Measurements from ENCODE around the gene TAF1C. TPM values are rescaled to one million over a fixed set of nuclear protein-coding genes. Genes with fewer than 3 reads are reported as not detected.

TAF1C gene
- total RNA-seq, 1 donor from 2014 or later: 94.7 TPM

- peak overlapping the region; percentile 9 for H3K27ac Mint-ChIP-seq
- TF ChIP-seq CTCF (IDR thresholded peaks at IDR 0.05; ENCODE audit: unreplicated experiment): peak; percentile 76
- peak; percentile 47 for DNase-seq (ENCODE audit: low spot score, unreplicated experiment)
- H3K36me3 Mint-ChIP-seq (ENCODE audit: insufficient read depth): peaks cover 1% of the 10 kb centered on the region
- no peaks in the 10 kb centered on the region for H3K27me3 Mint-ChIP-seq
- no peak overlapping the region for H3K4me3 Mint-ChIP-seq (ENCODE audit: low read depth)
- H3K9me3 Mint-ChIP-seq (ENCODE audit: low read depth): no peaks in the 10 kb centered on the region
- peaks cover 4% of the 10 kb centered on the region for H3K4me1 Mint-ChIP-seq (ENCODE audit: low read depth)
Measured at GRCh38 chr16:84175350-84176081, 11.3 kb downstream of the TAF1C start.

DNA sequence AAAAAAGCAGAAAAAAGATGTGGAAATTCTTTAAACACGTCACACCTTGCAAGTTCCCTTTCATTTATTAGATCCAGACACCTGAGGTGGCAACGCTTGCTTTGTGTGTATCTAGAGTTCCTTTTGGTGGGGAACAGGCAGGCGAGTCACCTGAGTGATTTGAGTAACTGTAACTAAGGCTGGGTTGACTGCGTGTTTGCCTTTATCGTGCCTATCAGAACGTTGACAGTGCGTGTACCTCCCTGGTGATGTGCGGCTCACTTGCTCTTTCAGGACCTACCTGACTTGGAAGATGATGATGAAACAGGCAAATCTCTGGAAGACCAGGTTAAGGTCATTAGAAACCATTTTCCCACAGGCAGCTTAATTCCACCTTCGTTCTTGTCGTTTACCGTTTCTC lies 12.5 kb downstream of the TAF1C start:
- Mint-ChIP-seq H3K9me3 (ENCODE audit: low read depth) (no peaks in the 10 kb centered on the region), H3K4me1 (ENCODE audit: low read depth) (peaks cover 4% of the 10 kb centered on the region), H3K27ac (peak overlapping the region; percentile 67), H3K27me3 (peaks cover 7% of the 10 kb centered on the region), H3K36me3 (ENCODE audit: insufficient read depth) (peaks cover 1% of the 10 kb centered on the region), H3K4me3 (ENCODE audit: low read depth) (no peak overlapping the region)
- no peak for DNase-seq (ENCODE audit: low spot score, unreplicated experiment)
- no peak for TF ChIP-seq CTCF (IDR thresholded peaks at IDR 0.05; ENCODE audit: unreplicated experiment)

DNA sequence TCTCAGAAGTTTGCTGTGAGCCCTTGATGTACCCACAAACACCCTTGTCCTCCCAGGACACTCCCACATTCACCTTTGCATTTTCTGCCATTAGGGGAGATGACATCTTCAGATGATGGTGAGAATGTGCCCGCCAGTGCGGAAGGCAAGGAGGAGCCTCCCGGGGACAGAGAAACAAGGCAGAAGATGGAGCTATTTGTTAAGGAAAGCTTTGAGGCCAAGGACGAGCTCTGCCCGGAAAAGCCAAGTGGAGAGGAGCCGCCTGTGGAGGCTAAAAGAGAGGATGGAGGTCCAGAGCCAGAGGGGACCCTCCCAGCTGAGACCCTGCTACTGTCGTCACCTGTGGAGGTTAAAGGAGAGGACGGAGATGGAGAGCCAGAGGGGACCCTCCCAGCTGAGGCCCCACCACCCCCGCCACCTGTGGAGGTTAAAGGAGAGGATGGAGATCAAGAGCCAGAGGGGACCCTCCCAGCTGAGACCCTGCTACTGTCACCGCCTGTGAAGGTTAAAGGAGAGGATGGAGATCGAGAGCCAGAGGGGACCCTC lies 17.0 kb downstream of the TAF1C start:
- H3K27ac Mint-ChIP-seq: no peak overlapping the region
- no peaks in the 10 kb centered on the region for H3K9me3 Mint-ChIP-seq (ENCODE audit: low read depth)
- no peak overlapping the region for H3K4me3 Mint-ChIP-seq (ENCODE audit: low read depth)
- TF ChIP-seq CTCF (IDR thresholded peaks at IDR 0.05; ENCODE audit: unreplicated experiment): no peak
- no peaks in the 10 kb centered on the region for H3K4me1 Mint-ChIP-seq (ENCODE audit: low read depth)
- peaks cover 13% of the 10 kb centered on the region for H3K27me3 Mint-ChIP-seq
- DNase-seq (ENCODE audit: low spot score, unreplicated experiment): no peak
- no peaks in the 10 kb centered on the region for H3K36me3 Mint-ChIP-seq (ENCODE audit: insufficient read depth)

- H3K27ac Mint-ChIP-seq: no peak overlapping the region
- no peak for DNase-seq (ENCODE audit: low spot score, unreplicated experiment)
Measured at GRCh38 chr16:84166796-84167695, 19.8 kb downstream of the TAF1C start.

More at GRCh38 chr16:84166796-84167695, 19.8 kb downstream of the TAF1C start:
- Mint-ChIP-seq H3K9me3 (ENCODE audit: low read depth) (no peaks in the 10 kb centered on the region), H3K36me3 (ENCODE audit: insufficient read depth) (no peaks in the 10 kb centered on the region), H3K4me3 (ENCODE audit: low read depth) (no peak overlapping the region), H3K4me1 (ENCODE audit: low read depth) (no peaks in the 10 kb centered on the region), H3K27me3 (peaks cover 23% of the 10 kb centered on the region)
- no peak for TF ChIP-seq CTCF (IDR thresholded peaks at IDR 0.05; ENCODE audit: unreplicated experiment)

All from progenitor cell of endocrine pancreas (in vitro differentiated cells).